HL-60 (cell line): ENCODE data around the gene WDR1.

ENCODE experiments used
- DNase-seq, 2 experiments: peaks; one replicate each; pipeline ENCODE4 v3.0.0-alpha.2; 2010 to 2020; ENCODE audit warnings: low read depth in 1 of 2, low spot score in 1 of 2
- H3K27ac ChIP-seq: fragments of 250-450 bp; sonication (Bioruptor Pico); replicated peaks from 2 replicates; pipeline ENCODE4 v1.5.1; 2020; ENCODE audit warnings: mild to moderate bottlenecking, moderate library complexity
- H3K27me3 ChIP-seq: fragments of 250-450 bp; sonication (Bioruptor Pico); 2 replicates; pipeline ENCODE4 v1.5.1; 2021; ENCODE audit warnings: mild to moderate bottlenecking, moderate library complexity; ENCODE audit not compliant: insufficient read depth, poor library complexity, severe bottlenecking
- H3K4me3 ChIP-seq: replicated peaks from 2 replicates; pipeline ENCODE4 v1.5.1; 2011; ENCODE audit warnings: mild to moderate bottlenecking, control low read depth, low read length; ENCODE audit not compliant: insufficient read depth
- CTCF ChIP-seq: IDR thresholded peaks from one replicate; pipeline ENCODE4 v1.5.1; 2011; ENCODE audit warnings: low read length, control low read depth, inconsistent platforms; ENCODE audit not compliant: insufficient read depth
- GABPA ChIP-seq: IDR thresholded peaks from 2 replicates; pipeline ENCODE4 v1.6.1; 2012; ENCODE audit warnings: low read depth
- POLR2AphosphoS5 ChIP-seq: IDR thresholded peaks from 2 replicates; pipeline ENCODE4 v1.6.1; 2012; ENCODE audit warnings: low read depth
- REST ChIP-seq: IDR thresholded peaks from 2 replicates; pipeline ENCODE4 v1.6.1; 2012; ENCODE audit warnings: low read depth; ENCODE audit not compliant: insufficient replicate concordance
- SPI1 ChIP-seq: IDR thresholded peaks from 2 replicates; pipeline ENCODE4 v1.6.1; 2012; ENCODE audit warnings: low read depth, mild to moderate bottlenecking, borderline replicate concordance

Gene WDR1

GRCh38 chr4:10085828-10086505 lies 30.6 kb downstream of the WDR1 start:
- H3K27ac ChIP-seq, result no peak overlapping the region
- DNase-seq, result no peak

DNA sequence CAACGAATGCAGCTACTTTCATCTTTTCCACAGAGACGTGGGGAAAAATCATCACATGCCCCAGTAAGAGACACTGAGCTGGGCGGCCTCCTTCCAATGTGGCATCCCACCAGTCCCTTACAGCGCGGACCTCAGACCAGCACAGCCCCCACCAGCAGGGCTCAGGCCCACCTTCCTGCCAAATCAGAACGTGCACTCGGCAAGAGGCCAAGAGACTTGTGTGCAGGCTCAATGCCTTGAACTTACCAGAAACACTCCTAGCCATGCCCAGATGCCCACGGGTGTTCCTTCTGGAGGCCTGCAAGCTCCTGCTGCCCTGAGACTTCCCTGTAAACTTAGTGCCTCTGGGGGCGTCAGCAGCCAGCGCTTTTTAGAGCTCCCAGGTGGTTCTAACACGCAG lies 31.2 kb downstream of the WDR1 start:
- no peak for DNase-seq
- TF ChIP-seq POLR2AphosphoS5 (no peak), SPI1 (no peak), CTCF (no peak), REST (no peak), GABPA (no peak)
- H3K27me3 ChIP-seq, result no peaks in the 10 kb centered on the region
- H3K4me3 ChIP-seq, result no peak overlapping the region
- no peak overlapping the region for H3K27ac ChIP-seq

More at GRCh38 chr4:10085828-10086505, 30.6 kb downstream of the WDR1 start:
- H3K4me3 ChIP-seq, result no peak overlapping the region
- TF ChIP-seq GABPA (no peak), POLR2AphosphoS5 (no peak), SPI1 (no peak), CTCF (no peak), REST (no peak)
- H3K27me3 ChIP-seq, result no peaks in the 10 kb centered on the region

GRCh38 chr4:10084651-10085358 lies 31.8 kb downstream of the WDR1 start:
- DNase-seq, result no peak
- H3K27me3 ChIP-seq, result no peaks in the 10 kb centered on the region
- no peak overlapping the region for H3K27ac ChIP-seq
- TF ChIP-seq CTCF (no peak), POLR2AphosphoS5 (no peak), GABPA (no peak), REST (no peak)
- H3K4me3 ChIP-seq, result no peak overlapping the region
